Smooth muscle cell of the brain vasculature (primary cell): Measurements from ENCODE around the gene ACSL4.
"Not testable (repeated sequence)": the region's sequence is repeated elsewhere in the genome, so short reads cannot be mapped to it uniquely, and the experiment has no call there.

Experiments used
- DNase-seq: peaks from one replicate; pipeline ENCODE4 v3.0.0-alpha.2; 2012; ENCODE audit warnings: low read depth, low spot score

ACSL4 gene

DNA sequence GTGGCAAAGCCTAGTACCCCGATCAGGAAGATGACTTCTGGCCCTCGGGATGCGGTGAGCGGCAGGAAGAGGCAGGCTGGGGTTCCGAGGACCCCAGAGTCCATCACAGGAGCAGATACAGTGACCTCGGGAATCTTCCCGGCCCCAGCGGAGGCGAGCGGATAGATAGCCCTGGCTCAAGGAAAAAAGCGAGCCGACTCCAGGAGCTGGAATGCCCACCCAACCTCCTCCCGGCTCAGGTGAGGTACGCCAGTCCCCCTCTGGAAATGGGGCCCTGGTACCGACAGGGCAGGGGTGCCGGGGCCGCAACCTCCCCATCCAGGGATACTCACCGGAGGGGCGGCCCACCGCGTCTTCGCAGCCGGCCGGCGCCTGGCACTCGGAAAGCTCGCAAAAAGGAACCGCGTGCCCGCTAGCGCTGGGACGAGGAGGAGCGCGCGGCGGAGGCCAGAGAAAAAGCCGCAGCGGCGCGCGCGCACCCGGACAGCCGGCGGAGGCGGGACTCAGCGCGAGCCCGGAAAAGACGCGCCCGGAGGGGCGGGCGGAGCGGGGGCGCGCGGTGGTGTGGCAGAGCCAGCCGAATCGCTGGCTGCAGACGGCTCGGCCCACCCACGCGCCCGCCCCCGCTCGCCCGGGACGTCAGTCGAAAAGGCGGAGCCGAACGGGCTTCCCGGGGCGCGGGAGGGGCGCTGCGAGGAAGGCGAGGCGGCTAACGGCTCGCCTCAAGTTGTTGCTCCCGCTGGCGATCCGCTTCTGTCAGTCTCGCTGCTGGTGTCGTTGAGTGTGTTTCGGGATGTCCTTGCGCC, at the start of gene ACSL4:
ACSL4 (minus strand) TSS at position 451 of the 806 bp plus-strand sequence. CDS start 49,894 bp downstream, outside the sequence.
- peak; percentile 54 for DNase-seq

DNA sequence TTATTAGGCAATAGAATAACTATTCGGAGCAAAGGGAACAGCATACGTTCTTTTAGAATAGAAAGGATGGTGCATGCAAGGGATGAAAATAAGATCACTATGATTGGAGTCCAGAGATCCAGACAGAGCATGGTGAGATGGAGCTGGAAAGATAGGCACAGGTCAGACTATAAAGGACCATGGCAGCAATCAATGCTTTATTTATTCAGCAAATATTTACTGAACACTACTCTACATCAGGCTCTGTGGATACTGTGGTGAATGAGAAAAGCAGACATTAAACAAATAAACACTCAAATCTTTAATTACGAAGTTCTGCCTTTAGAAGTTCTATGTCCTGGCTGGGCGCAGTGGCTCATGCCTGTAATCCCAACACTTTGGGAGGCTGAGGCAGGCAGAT, 44.7 kb upstream of the ACSL4 start:
- DNase-seq: no peak

DNA sequence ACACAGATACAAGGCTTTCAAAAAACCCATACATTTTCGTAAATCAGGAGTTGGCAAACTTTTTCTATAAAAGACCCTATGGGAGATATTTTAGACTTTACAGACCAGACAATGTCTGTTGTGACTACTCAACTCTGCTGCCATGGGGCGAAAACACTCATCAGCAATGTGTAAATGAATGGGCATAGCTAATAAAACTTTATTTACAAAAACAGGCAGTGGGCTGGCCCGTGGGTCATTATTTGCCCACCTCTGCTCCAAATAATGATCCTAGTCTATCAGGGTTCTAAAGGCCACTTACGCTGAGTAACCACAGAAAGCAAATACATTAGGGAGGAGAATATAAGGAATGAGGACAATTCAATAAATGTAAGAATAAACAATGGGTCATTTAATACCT, 43.9 kb upstream of the ACSL4 start:
- no peak for DNase-seq

DNA sequence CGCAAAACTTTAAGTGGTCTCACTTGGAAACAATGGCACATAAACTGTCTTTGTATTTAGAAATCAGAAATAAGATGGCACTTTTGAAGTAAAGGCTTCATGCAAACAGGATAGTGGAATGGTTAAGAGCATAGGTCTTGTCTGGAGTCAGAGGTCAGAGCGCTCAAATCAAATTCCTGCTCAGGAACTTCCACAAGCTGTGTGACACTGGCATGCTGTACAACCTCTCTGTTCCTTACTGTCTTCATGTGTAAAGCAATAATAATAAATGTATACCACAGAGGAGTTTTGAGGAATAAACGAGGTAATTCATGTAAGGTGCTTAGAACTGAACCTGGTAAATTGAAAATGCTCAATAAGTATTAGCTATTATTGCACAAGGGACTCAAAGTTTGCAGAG, 43.4 kb upstream of the ACSL4 start:
- DNase-seq: no peak

DNA sequence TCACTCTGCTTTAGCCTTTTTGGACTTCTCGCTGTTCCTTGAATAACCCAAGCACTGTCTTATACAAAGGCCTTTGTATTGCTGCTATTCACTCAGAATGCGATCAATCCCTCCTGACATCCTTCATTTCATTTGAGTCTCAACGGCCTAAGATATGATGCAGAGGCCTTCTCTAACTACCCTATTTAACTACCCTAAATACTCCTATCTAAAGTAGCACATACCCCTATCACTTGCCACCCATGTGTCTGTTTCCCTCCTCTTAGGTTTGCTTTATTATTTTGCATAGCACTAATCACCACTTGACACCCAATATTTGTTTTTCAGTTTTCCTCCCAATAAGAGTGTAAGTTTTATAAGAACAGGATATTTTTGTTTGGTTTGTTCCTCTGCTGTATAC, 42.3 kb upstream of the ACSL4 start:
- DNase-seq: no peak

DNA sequence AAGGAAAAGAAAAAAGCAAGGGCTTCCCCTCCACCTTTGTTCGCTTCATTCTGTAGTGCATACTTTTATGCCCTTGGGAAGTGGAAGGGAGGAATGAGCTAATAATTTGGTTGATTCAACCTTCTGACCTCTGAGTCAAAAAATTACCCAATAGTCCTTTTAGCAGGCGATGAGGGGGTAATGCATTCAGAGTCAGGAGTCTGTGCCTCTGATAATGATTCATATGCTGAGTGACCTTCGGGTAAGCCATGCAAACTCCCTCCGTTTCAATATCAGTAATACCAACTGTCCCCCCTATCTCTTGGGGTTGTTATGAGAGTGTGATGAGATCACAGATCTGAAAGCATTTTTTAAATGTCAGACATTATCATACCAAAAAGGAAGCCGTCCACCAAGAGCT, 41.6 kb upstream of the ACSL4 start:
- DNase-seq: no peak

DNA sequence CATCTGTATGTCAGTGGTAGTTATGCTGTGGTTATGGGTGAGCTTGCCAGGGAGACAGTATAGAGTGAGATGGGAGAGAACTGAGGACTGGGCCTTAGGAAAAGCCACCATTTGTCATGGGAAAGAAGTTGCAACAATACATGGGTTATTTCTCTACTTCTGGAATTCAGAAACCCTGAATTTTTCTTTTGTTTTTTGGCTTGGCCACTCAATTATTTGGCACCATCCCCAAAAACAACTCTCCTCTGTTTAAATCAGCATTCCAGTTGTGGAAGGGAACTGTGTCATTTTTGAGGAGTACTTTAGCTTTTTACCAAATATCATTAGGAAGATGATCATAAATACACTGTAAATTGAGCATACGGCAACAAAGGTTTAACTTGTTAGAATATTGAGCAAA, 41.1 kb upstream of the ACSL4 start:
- no peak for DNase-seq

DNA sequence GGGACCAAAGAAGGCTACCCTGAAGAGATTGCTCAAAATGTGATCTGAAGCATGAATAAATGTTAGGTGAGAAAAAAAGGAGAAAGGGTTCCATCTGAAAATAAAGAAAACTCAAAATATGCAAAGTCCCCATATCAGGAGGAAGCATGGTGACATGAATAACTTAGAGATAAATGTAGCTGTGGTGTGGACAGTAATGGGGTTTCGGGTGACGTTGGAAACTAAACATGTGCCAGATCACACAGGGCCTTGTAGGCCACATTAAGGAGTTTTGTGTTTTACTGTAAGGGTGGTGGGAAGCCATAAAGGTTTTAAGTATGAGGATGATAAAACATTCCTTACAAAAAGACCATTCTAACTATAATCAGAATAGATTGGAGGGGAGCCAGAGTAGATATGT, 40.3 kb upstream of the ACSL4 start:
- no peak for DNase-seq

DNA sequence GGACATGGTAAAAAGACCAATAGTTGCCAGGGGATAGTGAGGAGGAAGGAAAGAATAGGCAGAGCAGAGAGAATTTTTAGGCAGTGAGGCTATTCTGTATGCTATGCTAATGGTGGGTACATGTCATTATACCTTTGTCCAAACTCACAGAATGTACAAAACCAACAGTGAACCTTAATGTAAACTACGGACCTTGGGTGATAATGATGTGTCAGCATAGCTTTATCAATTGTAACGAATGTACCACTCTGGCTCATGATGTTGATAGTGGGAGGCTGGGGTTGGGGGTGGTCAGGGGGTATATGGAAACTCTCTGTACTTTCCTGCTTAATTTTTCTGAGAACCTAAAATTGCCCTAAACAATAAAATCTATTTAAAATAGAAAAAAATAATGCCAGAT, 37.7 kb upstream of the ACSL4 start:
- DNase-seq: no peak

DNA sequence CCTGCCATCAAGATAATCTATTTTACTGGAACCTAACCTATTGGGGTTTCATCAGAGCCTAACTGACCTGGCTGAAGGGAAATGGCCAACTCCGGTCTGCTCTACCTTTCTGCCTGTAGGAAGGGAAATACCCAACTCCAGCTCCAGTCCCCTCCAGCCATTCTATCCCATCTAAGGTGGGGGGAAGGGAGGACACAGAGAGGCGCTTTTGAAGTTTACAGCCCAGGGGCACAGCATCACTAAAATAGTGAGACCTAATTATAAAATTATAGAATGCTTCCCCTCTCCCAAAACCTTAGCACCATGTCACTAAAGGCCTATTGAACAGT, 27.8 kb upstream of the ACSL4 start:
- DNase-seq: no peak

DNA sequence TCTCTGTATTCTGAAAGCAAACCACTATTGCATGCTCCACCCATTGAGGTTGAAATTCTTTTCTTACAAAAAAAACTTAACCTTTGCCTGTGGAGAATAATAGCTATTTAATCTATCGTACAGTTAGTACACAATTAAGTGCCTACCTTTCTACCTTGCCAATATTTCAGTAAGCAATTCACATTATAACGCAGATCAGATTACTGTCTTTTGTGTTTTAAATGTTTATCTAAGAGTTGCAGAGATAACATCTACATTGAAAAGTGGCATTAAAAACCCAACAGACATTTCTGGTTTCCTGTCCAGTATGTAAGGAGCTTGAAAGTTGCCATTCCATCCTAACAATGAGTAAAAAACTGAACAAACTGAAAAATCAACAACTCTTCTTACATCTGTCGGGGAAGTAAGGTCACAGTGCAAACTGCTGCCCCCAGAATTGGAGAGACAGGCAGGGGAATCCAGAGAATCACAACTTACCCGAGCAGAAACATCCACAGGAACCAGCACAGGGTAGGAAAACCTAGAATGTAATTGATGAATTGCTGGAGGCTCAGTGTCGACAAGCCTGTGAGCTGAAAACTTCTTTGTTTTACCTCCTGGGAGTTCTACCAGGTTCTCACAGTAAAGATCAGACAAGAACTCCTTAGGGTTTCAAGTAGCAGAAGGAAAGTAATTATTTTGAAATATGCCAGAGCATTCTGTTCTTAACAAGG, 27.3 kb upstream of the ACSL4 start:
- DNase-seq: no peak

DNA sequence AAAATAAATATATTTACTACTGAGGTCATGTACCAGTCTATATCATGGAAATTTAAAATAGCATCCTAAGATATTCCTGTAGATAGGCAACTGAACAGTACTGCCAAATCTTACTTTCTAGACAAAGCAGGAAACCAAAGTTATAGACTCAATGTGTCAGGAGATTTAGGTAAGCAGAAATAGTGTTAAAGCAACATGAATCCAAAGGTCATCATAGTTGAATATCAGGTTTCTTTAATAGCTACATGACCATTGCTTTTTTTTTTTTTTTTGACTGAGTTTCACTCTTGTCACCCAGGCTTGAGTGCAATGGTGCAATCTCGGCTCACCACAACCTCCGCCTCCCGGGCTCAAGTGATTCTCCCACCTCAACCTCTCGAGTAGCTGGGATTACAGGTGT, 20.2 kb upstream of the ACSL4 start:
- no peak for DNase-seq

DNA sequence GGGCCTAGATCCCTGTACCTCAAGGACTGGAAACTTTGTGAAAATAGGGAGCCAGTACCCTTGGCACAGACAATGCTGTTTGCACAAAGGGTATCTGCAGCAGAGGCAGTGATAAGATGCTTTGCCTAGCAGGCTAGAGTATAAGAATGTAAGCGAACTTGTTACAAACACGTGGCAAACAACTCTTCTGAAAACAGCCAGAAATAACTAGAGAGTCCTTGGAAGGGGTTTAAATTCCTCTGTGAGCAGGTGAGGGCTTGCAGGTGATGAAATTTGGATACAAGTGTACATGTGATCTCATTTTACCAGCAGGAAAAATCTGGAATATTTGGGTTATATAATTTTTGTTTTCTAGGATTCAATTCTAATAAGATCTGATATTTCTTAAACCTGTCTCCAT, 18.6 kb upstream of the ACSL4 start:
- no peak for DNase-seq

DNA sequence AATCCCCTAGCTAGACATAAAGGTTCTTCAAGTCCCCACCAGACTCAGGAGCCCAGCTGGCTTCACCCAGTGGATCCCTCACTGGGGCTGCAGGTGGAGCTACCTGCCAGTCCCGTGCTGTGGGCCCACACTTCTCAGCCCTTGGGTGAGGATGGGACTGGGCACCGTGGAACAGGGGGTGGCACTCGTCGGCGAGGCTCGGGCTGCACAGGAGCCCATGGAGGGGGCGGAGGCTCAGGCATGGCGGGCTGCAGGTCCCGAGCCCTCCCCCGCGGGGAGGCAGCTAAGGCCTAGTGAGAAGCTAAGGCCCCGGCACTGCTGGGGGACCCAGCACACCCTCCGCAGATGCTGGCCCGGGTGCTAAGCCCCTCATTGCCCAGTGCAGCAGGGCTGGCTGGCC, 16.1 kb upstream of the ACSL4 start:
- DNase-seq: no peak

DNA sequence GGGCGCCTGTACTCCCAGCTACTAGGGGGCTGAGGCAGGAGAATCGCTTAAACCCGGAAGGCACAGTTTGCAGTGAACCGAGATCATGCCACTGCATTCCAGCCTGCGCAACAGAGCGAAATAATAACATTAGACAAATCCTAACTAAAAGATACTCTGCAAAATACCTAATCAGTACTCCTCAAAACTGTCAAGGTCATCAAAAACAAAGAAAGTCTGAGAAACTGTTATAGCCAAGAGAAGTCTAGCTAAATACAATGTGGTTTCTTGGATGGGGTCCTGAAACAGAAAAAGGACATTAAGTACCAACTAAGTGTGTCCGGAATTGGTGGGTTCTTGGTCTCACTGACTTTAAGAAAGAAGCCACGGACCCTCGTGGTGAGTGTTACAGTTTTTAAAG, 14.6 kb upstream of the ACSL4 start:
- no peak for DNase-seq

DNA sequence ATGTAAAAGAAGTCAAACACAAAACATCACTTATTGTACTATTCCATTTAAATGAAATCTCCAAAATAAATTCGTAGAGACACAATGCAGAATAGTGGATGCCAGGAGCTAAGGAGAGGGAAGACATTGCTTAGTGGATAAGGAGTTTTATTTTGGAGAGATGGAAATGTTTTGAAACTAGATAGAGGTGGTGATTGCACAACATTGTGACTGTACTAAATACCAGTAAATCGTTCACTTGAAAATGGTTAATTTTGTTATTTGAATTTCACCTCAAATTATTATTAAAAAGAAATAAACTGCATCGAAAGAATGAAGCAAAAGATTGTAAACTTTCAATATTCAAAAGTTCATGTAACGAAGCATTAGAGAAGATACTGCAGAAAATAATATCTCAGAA, 9.7 kb upstream of the ACSL4 start:
- DNase-seq: no peak

DNA sequence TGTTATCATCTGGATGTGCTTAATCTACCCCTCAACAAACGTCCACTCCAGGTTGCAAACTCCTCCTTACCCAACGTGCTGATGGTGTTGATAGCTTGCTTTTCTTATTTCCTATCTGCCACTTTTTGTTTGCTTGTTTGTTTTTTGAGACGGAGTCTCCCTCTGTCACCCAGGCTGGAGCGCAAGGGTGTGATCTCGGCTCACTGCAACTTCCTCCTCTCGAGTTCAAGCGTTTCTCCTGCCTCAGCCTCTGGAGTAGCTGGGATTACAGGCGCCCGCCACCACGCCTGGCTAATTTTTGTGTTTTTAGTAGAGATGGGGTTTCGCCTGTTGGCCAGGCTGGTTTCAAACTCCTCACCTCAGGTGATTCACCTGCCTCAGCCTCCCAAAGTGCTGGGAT, 7.8 kb upstream of the ACSL4 start:
- DNase-seq: not testable (repeated sequence)

DNA sequence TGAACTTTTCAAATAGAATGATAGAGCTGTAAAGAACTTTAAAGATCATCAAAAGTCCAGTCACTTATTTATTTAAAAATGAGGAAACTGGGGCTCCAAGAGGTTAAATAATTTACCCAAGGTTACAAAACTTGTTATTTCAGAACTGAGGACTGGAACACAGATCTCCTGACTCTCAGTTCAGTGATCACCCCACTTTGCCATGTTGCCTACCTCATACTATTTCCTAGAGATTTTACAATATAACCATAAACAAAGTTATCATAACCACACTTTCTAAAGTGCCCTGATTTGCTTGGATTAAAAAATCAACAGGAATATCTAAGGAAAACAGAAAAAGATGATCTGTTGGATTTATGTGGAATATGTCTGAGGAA, 7.4 kb upstream of the ACSL4 start:
- no peak for DNase-seq

DNA sequence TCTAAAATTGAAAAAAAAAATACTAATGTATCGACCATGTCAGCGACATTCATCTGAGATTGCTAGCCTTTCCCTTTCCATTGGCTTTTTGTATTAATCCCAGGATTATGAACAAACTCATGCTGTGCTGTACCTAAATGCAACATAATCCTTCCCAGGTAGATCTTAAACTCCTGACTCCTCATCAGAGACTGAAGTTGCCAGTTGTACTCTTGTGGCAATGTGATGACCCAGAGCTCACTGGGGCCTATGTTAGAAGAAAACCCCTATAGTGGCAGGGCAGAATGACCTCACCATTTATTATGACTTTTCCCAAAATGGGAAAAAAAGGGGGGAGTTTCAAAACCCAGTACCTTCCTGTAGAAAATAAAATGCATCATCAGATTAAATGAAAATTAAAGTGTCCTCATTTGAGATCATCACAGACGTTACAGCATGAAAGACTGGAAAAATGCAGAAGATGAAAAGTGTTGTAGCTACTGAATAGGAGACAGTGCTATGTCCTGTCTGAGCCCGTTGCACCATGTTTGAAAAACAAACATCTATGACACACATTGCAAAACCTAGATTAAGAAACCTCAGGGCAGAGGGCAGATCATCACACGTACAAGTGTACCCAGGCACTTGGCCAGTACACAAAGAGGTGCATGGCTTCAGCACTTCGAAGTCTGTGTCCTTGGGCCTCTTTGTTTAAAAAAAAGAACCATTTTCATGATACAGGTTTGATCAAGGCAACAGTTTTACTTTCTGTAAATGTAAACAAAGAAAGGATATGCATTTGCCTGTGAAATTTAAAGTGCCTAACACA, 6.8 kb upstream of the ACSL4 start:
- no peak for DNase-seq

DNA sequence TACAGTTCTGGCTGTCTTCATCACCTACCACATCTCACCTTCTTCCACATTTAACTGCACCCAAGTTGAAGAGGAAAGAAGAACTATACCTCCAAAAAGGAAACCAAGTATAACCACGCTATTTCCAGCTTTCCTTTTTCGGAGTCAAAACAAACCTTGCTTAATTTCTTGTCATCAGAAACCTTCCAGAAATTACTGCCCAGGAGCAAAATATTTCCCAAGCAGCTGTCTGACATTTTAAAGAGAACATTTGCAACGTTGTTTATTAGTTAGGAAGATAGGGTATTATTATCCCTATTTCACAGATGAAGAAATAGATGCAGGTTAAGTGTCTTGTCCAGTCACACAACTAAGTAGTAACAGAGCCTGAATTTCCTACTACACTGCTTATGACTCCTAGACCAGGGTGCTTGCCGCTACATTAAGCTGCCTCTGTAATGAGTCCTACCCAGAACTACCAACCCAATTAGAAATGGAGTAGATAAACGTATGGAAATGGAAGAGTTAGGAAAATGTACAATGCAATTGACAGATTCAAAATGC, 2.2 kb upstream of the ACSL4 start:
- DNase-seq: no peak

DNA sequence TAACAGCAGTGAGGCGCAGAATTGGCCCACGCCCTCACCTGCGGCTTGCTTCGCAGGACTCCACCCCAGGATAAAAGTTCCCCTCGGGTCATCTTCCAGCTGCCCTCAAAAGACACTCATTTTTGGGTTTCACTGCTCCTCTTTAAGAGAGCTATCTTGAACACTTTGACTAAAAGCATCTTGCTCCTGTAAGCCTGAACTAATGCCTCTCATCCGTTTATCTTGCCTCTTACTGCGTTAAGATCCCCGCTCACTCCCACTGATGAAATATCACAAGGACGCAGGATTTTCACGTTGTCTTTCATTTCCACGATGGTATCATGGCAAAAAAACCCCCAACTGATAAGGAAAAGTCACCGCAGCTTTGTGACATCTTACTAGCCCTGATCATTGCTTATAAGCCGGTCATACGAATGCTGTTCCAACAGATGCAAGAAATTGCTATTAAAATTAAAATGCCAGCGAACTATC, 591 bp upstream of the ACSL4 start:
- DNase-seq: no peak
